H1 (cell line): ENCODE data around the gene BBS9. TPM values are rescaled to one million over a fixed set of nuclear protein-coding genes. Genes with fewer than 3 reads are reported as not detected.

Experiments
- RBBP5 ChIP-seq: IDR thresholded peaks from 2 replicates; pipeline ENCODE4 v1.7.1; 2012; ENCODE audit warnings: low read depth, mild to moderate bottlenecking, inconsistent platforms, low read length, moderate library complexity, borderline replicate concordance
- SUZ12 ChIP-seq: fragments of 200-600 bp; sonication (generic); IDR thresholded peaks from 2 replicates; pipeline ENCODE4 v1.6.1; 2012; ENCODE audit warnings: mild to moderate bottlenecking, inconsistent platforms, low read length, moderate library complexity, mixed read lengths
- polyA plus RNA-seq, 7 experiments: library from polyadenylated mRNA; depleted of rRNA in 3 of 7; stranded (reverse) in 5 of 7; unstranded in 2 of 7; fragments of >200 nt in 5 of 7; fragments of 200-250 nt in 2 of 7; gene quantifications; 1 replicate in 5 of 7; 2 replicates in 1 of 7; 4 replicates in 1 of 7; pipeline versions ENCODE4 v1.2.1 to v1.2.3, GENCODE V29; 2011 to 2013; ENCODE audit warnings: missing spikeins in 2 of 7, mixed read lengths in 2 of 7
- total RNA-seq: library from RNA; stranded (reverse); fragmentation: NEBNext Ultra II Directional; extraction: Animal tissue kit (Norgen Biotek cat#: 25700); gene quantifications from 2 replicates; pipeline ENCODE4 v1.2.1, GENCODE V29; 2021
- TF ChIP-seq, protein P1 (sequence below): IDR thresholded peaks from 2 replicates; pipeline ENCODE4 v1.6.1; 2012; ENCODE audit warnings: low read length, inconsistent platforms
- TF ChIP-seq, protein P2 (sequence below): IDR thresholded peaks from 2 replicates; pipeline ENCODE4 v1.6.1; 2012; ENCODE audit warnings: inconsistent platforms

BBS9 gene
- total and polyA plus RNA-seq, 2 of the 8 experiments (the other 6 are each of a cell fraction or from before 2014, with no cell fraction given), result 22.3 to 37.0 TPM

DNA sequence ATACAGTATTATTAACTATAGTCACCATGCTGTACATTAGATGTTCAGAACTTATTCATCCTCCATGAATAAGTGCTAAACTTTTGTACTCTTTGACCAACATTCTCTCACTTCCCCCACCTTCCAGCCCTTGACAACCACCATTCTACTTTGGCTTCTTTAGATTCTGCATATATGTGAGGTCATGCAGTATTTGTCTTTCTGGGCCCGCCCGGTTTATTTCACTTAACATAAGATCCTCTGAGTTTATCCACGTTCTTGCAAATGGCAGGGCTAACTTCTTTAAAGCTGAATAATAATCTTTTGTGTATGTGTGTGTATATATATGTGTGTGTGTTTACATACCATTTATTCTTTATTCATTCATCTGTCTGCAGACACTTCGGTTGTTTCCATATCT, 336.8 kb downstream of the BBS9 start (continued):
- TF ChIP-seq, protein P1, sequence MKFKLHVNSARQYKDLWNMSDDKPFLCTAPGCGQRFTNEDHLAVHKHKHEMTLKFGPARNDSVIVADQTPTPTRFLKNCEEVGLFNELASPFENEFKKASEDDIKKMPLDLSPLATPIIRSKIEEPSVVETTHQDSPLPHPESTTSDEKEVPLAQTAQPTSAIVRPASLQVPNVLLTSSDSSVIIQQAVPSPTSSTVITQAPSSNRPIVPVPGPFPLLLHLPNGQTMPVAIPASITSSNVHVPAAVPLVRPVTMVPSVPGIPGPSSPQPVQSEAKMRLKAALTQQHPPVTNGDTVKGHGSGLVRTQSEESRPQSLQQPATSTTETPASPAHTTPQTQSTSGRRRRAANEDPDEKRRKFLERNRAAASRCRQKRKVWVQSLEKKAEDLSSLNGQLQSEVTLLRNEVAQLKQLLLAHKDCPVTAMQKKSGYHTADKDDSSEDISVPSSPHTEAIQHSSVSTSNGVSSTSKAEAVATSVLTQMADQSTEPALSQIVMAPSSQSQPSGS, result no peak
- no peak for TF ChIP-seq RBBP5
- no peak for TF ChIP-seq SUZ12
- TF ChIP-seq, protein P2, sequence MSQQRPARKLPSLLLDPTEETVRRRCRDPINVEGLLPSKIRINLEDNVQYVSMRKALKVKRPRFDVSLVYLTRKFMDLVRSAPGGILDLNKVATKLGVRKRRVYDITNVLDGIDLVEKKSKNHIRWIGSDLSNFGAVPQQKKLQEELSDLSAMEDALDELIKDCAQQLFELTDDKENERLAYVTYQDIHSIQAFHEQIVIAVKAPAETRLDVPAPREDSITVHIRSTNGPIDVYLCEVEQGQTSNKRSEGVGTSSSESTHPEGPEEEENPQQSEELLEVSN, result no peak
- TF ChIP-seq, all 59 proteins: peak for 0
